Measurements from ENCODE around the gene PCDHB11. TPM values are rescaled to one million over a fixed set of nuclear protein-coding genes. Genes with fewer than 3 reads are reported as not detected.
"Not testable (repeated sequence)": the region's sequence is repeated elsewhere in the genome, so short reads cannot be mapped to it uniquely, and the experiment has no call there.

The PCDHB11 gene
- 0.44 TPM in 1 of 2 replicates, not detected in the other for total RNA-seq (2012; rRNA removed)

- no peak within 1 kb of the TSS for H3K9ac ChIP-seq (ENCODE audit: low read depth, low read length)
- H3K9me3 ChIP-seq (replicated peaks; ENCODE audit: low read length), result no peaks in the 10 kb centered on the region
- H3K4me1 ChIP-seq (ENCODE audit: control insufficient read depth, insufficient read depth, low read length), result no peaks in the 10 kb centered on the region
- no peak within 1 kb of the TSS for H3K4me2 ChIP-seq (ENCODE audit: low read length)
- no peaks in the 10 kb centered on the region for H3K36me3 ChIP-seq (ENCODE audit: insufficient read depth, low read length)
- peak within 1 kb of the TSS; percentile 45 for H3K4me3 ChIP-seq (ENCODE audit: low read length)
- H3K27me3 ChIP-seq (ENCODE audit: control insufficient read depth, insufficient read depth, low read length), result no peaks in the 10 kb centered on the region
These were observed at the start of gene PCDHB11 for GRCh38 chr5:141199359-141200235. PCDHB11 (plus strand) TSS chr5:141199627; CDS start chr5:141199775, 148 bp downstream.

GRCh38 chr5:141149812-141150211, 49.6 kb upstream of the PCDHB11 start, which contains the start of gene PCDHB6:
PCDHB6 (plus strand) TSS chr5:141150057; CDS start chr5:141150258, 201 bp downstream.
- Histone ChIP-seq H3K4me1 (ENCODE audit: control insufficient read depth, insufficient read depth, low read length) (no peaks in the 10 kb centered on the region), H3K4me2 (ENCODE audit: low read length) (peak within 1 kb of the TSS; percentile 38), H3K27me3 (ENCODE audit: control insufficient read depth, insufficient read depth, low read length) (peaks cover 8% of the 10 kb centered on the region), H3K9ac (ENCODE audit: low read depth, low read length) (no peak within 1 kb of the TSS), H3K36me3 (ENCODE audit: insufficient read depth, low read length) (no peaks in the 10 kb centered on the region), H3K9me3 (replicated peaks; ENCODE audit: low read length) (no peaks in the 10 kb centered on the region), H3K4me3 (ENCODE audit: low read length) (no peak within 1 kb of the TSS)

- no peaks in the 10 kb centered on the region for H3K9me3 ChIP-seq (replicated peaks; ENCODE audit: low read length)
- peak overlapping the region; percentile 38 for H3K4me2 ChIP-seq (ENCODE audit: low read length)
- no peak overlapping the region for H3K9ac ChIP-seq (ENCODE audit: low read depth, low read length)
- no peaks in the 10 kb centered on the region for H3K36me3 ChIP-seq (ENCODE audit: insufficient read depth, low read length)
- no peaks in the 10 kb centered on the region for H3K4me1 ChIP-seq (ENCODE audit: control insufficient read depth, insufficient read depth, low read length)
- H3K4me3 ChIP-seq (ENCODE audit: low read length), result no peak overlapping the region
- H3K27me3 ChIP-seq (ENCODE audit: control insufficient read depth, insufficient read depth, low read length), result peaks cover 8% of the 10 kb centered on the region
These were observed 49.0 kb upstream of the PCDHB11 start for GRCh38 chr5:141150224-141150992.

GRCh38 chr5:141150993-141151325, 48.5 kb upstream of the PCDHB11 start:
- H3K4me1 ChIP-seq (ENCODE audit: control insufficient read depth, insufficient read depth, low read length), result no peaks in the 10 kb centered on the region
- no peak overlapping the region for H3K4me2 ChIP-seq (ENCODE audit: low read length)
- H3K9ac ChIP-seq (ENCODE audit: low read depth, low read length), result no peak overlapping the region
- no peaks in the 10 kb centered on the region for H3K9me3 ChIP-seq (replicated peaks; ENCODE audit: low read length)
- H3K36me3 ChIP-seq (ENCODE audit: insufficient read depth, low read length), result no peaks in the 10 kb centered on the region
- peaks cover 8% of the 10 kb centered on the region for H3K27me3 ChIP-seq (ENCODE audit: control insufficient read depth, insufficient read depth, low read length)
- no peak overlapping the region for H3K4me3 ChIP-seq (ENCODE audit: low read length)

- not testable (repeated sequence) for H3K36me3 ChIP-seq (ENCODE audit: insufficient read depth, low read length); H3K4me3 ChIP-seq (ENCODE audit: low read length); H3K9ac ChIP-seq (ENCODE audit: low read depth, low read length); H3K4me2 ChIP-seq (ENCODE audit: low read length); H3K9me3 ChIP-seq (replicated peaks; ENCODE audit: low read length); H3K27me3 ChIP-seq (ENCODE audit: control insufficient read depth, insufficient read depth, low read length); H3K4me1 ChIP-seq (ENCODE audit: control insufficient read depth, insufficient read depth, low read length)
These were observed 47.8 kb upstream of the PCDHB11 start for GRCh38 chr5:141151632-141152031.

- H3K9ac ChIP-seq (ENCODE audit: low read depth, low read length); H3K4me3 ChIP-seq (ENCODE audit: low read length); H3K27me3 ChIP-seq (ENCODE audit: control insufficient read depth, insufficient read depth, low read length); H3K4me2 ChIP-seq (ENCODE audit: low read length); H3K4me1 ChIP-seq (ENCODE audit: control insufficient read depth, insufficient read depth, low read length); H3K36me3 ChIP-seq (ENCODE audit: insufficient read depth, low read length); H3K9me3 ChIP-seq (replicated peaks; ENCODE audit: low read length): not testable (repeated sequence)
These were observed 47.3 kb upstream of the PCDHB11 start for GRCh38 chr5:141152096-141152495.

GRCh38 chr5:141155540-141156374, 43.7 kb upstream of the PCDHB11 start:
- H3K4me2 ChIP-seq (ENCODE audit: low read length), result no peak overlapping the region
- no peak overlapping the region for H3K9ac ChIP-seq (ENCODE audit: low read depth, low read length)
- H3K4me3 ChIP-seq (ENCODE audit: low read length), result no peak overlapping the region
- H3K4me1 ChIP-seq (ENCODE audit: control insufficient read depth, insufficient read depth, low read length), result no peaks in the 10 kb centered on the region
- no peaks in the 10 kb centered on the region for H3K27me3 ChIP-seq (ENCODE audit: control insufficient read depth, insufficient read depth, low read length)
- no peaks in the 10 kb centered on the region for H3K36me3 ChIP-seq (ENCODE audit: insufficient read depth, low read length)
- no peaks in the 10 kb centered on the region for H3K9me3 ChIP-seq (replicated peaks; ENCODE audit: low read length)

- H3K9me3 ChIP-seq (replicated peaks; ENCODE audit: low read length); H3K36me3 ChIP-seq (ENCODE audit: insufficient read depth, low read length); H3K27me3 ChIP-seq (ENCODE audit: control insufficient read depth, insufficient read depth, low read length); H3K4me2 ChIP-seq (ENCODE audit: low read length); H3K4me1 ChIP-seq (ENCODE audit: control insufficient read depth, insufficient read depth, low read length); H3K4me3 ChIP-seq (ENCODE audit: low read length); H3K9ac ChIP-seq (ENCODE audit: low read depth, low read length): not testable (repeated sequence)
These were observed 42.1 kb upstream of the PCDHB11 start for GRCh38 chr5:141157356-141157755.

- not testable (repeated sequence) for H3K9ac ChIP-seq (ENCODE audit: low read depth, low read length); H3K4me1 ChIP-seq (ENCODE audit: control insufficient read depth, insufficient read depth, low read length); H3K4me3 ChIP-seq (ENCODE audit: low read length); H3K36me3 ChIP-seq (ENCODE audit: insufficient read depth, low read length); H3K27me3 ChIP-seq (ENCODE audit: control insufficient read depth, insufficient read depth, low read length); H3K9me3 ChIP-seq (replicated peaks; ENCODE audit: low read length); H3K4me2 ChIP-seq (ENCODE audit: low read length)
These were observed 41.5 kb upstream of the PCDHB11 start for GRCh38 chr5:141157901-141158300.

- Histone ChIP-seq H3K4me2 (ENCODE audit: low read length) (peak within 1 kb of the TSS; percentile 30), H3K36me3 (ENCODE audit: insufficient read depth, low read length) (no peaks in the 10 kb centered on the region), H3K4me1 (ENCODE audit: control insufficient read depth, insufficient read depth, low read length) (no peaks in the 10 kb centered on the region), H3K27me3 (ENCODE audit: control insufficient read depth, insufficient read depth, low read length) (no peaks in the 10 kb centered on the region), H3K4me3 (ENCODE audit: low read length) (peak within 1 kb of the TSS; percentile 47), H3K9me3 (replicated peaks; ENCODE audit: low read length) (no peaks in the 10 kb centered on the region), H3K9ac (ENCODE audit: low read depth, low read length) (no peak within 1 kb of the TSS)
These were observed 26.8 kb upstream of the PCDHB11 start, which contains the start of gene PCDHB7 for GRCh38 chr5:141172381-141173204. PCDHB7 (plus strand) TSS chr5:141172644; CDS start chr5:141172836, 192 bp downstream.

Measured in skeletal muscle satellite cell (primary cell).